AG04449 (cell line): ENCODE data around the gene GOLIM4.

ENCODE experiments used
- CTCF ChIA-PET: fragments of 350-600 bp; formaldehyde crosslinking; extraction: SDS; loops from one replicate; lab custom pipeline; 2021; ENCODE audit warnings: antibody characterized with exemption; lab: Yijun Ruan, JAX
- POLR2A ChIA-PET: fragments of 400-600, 350-600 bp; formaldehyde crosslinking; extraction: SDS; loops from one replicate; lab custom pipeline; 2020; ENCODE audit warnings: antibody characterized with exemption, inconsistent platforms; lab: Yijun Ruan, JAX
- DNase-seq: peaks from one replicate; pipeline ENCODE4 v3.0.0-alpha.2; 2010; ENCODE audit warnings: low read depth, low spot score
- H3K4me3 ChIP-seq: 2 replicates; pipeline ENCODE4 v1.5.1; 2011; ENCODE audit warnings: low read depth, mild to moderate bottlenecking, control low read depth, low read length
- CTCF ChIP-seq: IDR thresholded peaks from one replicate; pipeline ENCODE4 v1.5.1; 2011; ENCODE audit warnings: mild to moderate bottlenecking, moderate library complexity, low read length, control low read depth, inconsistent platforms; ENCODE audit not compliant: insufficient read depth; ENCODE audit errors: missing control alignments

Gene GOLIM4

DNA sequence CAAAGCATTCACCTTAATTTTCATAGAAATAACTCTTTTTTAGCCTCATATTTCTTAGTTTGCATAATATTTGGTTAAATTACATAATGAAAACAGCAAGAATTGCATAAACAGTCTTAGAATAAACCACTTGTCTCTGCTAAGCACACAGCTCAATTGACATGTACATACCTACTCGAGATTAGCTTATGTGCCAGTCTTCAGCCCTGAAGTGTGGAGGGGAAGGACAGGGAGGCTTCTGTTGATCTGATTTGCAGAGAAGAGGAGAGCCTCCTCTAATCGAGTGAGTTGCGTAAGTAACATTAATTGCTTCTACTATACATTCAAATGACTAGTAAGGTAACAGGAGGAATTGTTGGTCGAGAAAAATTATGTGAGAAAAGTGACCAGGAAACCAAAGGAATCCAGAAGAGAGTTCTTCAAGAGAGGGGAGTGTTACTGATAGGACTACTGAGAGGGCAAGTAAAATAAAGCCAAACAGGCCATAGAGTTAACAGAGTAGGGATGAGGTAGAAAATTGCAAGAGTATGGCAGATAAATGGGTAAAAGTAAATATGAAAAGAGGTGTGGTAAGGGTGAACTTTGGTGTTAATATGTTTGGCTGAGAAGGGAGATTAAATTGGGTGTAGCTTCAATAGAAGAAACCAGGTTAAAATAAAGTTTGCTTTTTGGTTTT, 7.1 kb upstream of the GOLIM4 start:
- DNase-seq = no peak
- no peak for TF ChIP-seq CTCF
- no peak overlapping the region for H3K4me3 ChIP-seq
- ChIA-PET CTCF (interaction anchor here (2.0 to 5.7 kb wide), 2 partner anchors 8 to 63 kb away, joined by 8 to 20 read pairs; no protein-coding TSS in a partner anchor), POLR2A (no interaction called here)

DNA sequence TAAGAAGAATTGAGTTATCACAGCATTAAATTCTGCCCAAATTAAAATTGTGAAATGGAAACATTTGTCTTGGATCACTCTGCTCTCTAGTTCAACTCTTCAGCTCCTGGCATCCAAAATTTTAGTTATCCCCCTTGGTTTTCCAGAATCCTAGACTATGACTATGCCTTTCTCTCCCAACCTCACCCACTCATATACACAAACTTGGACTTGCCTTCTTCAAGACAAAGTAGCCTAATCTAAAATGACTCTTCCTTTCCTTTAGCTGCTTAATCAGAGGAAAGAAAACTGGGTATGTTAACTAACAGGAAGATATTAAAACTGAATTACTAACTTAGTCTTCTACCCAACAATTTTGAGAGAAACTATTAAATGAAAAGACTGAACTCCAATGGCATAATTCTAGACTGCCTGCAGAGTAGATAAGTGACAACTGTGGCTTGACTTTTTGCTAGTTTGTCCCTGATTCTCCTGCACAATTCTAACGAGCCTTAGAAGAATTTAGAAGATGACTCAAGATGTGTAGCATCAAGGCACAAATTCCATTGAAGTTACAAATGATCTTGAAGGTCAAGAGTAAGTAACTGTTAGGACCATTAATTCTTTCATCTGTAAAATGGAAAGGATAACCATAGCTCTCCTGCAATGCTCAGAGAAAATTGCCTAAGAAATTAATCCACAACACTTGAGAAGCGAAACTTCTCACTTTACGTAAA, 5.2 kb upstream of the GOLIM4 start:
- no peak for TF ChIP-seq CTCF
- no peak overlapping the region for H3K4me3 ChIP-seq
- ChIA-PET POLR2A (no interaction called here), CTCF (interaction anchor here (0.9 to 5.7 kb wide), 5 partner anchors 10 to 64 kb away, joined by 3 to 20 read pairs (median 5); no protein-coding TSS in a partner anchor)
- no peak for DNase-seq

GRCh38 chr3:168097381-168097780, 1.7 kb upstream of the GOLIM4 start:
- no peak for TF ChIP-seq CTCF
- H3K4me3 ChIP-seq = no peak overlapping the region
- DNase-seq = no peak
- CTCF ChIA-PET = no interaction called here
- POLR2A ChIA-PET = no interaction called here

DNA sequence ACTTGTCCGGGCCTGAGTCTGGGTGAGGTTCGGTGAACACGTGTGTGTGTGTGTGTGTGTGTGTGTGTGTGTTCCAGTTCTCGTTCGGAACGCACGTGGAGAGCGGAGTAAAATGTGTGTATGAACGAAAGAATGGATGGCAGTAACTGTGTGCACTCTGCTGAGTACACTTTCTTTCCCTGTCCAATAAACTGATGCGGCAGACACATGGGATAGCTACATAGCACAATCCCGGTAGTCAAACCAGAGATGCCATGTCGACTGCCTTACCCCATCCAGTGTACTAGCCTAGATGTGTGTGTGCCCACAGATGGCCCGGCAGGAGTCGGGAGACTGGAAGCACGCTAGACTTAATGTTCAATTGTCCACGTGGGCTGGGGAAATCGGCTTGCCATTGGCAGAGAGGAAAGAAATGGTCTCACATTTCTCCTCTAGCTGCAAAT, 507 bp upstream of the GOLIM4 start:
- ChIA-PET CTCF (interaction anchor here (1.0 to 1.2 kb wide), 5 partner anchors 9 to 69 kb away, joined by 3 to 4 read pairs (median 3); no protein-coding TSS in a partner anchor), POLR2A (interaction anchor here (1.4 to 1.7 kb wide), 2 partner anchors 9 to 25 kb away, joined by 5 to 8 read pairs; no protein-coding TSS in a partner anchor)
- no peak for TF ChIP-seq CTCF
- peak overlapping the region; percentile 96 for H3K4me3 ChIP-seq
- DNase-seq = peak; percentile 79

DNA sequence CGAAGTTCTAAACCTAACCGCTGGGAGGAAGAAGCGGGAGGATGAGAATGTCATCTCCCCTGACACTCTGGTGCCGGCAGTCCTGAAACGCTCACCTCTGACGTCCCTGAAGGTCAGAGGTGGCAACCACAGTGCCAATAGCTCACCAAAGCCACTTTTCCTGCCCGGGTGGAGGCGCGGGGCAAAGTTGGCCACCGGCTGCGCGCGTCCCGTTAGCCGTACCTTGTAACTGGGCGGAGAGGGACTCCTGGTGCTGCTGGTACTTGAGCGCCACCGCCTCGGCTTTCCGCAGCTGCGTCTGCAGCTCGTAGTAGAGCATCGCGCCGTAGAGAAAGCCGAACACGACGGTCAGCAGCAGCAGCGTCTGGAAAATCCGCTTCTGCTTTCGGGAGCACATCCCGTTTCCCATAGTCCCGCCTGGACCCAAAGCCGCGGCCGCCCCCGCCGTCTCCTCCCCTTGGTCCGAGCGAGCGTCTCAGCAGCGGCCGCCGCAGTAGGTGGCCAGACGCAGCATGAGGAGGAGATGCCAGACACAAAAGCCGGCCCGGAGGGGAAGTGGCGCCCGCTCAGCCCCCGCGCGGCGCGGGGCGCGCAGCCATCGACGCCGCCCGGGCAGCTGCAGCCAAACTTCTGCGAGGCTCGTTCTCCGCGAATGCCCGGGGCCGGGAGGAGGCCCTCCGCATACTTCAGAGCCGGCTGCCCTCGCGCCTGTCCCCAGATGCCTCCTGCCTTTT, 680 bp downstream of the GOLIM4 start:
- DNase-seq = no peak
- TF ChIP-seq CTCF = peak; percentile 38
- CTCF ChIA-PET = interaction anchor here (1.0 to 2.2 kb wide), 8 partner anchors 9 to 72 kb away, joined by 3 to 11 read pairs (median 7); no protein-coding TSS in a partner anchor
- POLR2A ChIA-PET = interaction anchor here (0.8 to 1.7 kb wide), 3 partner anchors 8 to 37 kb away, joined by 4 to 8 read pairs (median 5); no protein-coding TSS in a partner anchor
- peak overlapping the region; percentile 96 for H3K4me3 ChIP-seq
